AG09319 (cell line): ENCODE data around the gene CLPTM1L.

Experiments
- DNase-seq: peaks from one replicate; pipeline ENCODE4 v3.0.0-alpha.2; 2010; ENCODE audit warnings: low read depth; ENCODE audit errors: extremely low read depth
- CTCF ChIP-seq: IDR thresholded peaks from 2 replicates; pipeline ENCODE4 v1.5.1; 2011; ENCODE audit warnings: low read depth, mild to moderate bottlenecking, inconsistent platforms, low read length, moderate library complexity

CLPTM1L gene

GRCh38 chr5:1385395-1386273 lies 40.7 kb upstream of the CLPTM1L start:
- TF ChIP-seq CTCF, result no peak
- peak; percentile 7 for DNase-seq

GRCh38 chr5:1384521-1384920 lies 39.6 kb upstream of the CLPTM1L start:
- TF ChIP-seq CTCF, result no peak
- DNase-seq, result no peak

GRCh38 chr5:1383886-1384401 lies 39.0 kb upstream of the CLPTM1L start:
- no peak for TF ChIP-seq CTCF
- no peak for DNase-seq

- no peak for DNase-seq
- TF ChIP-seq CTCF, result no peak
Measured at GRCh38 chr5:1383344-1383743, 38.4 kb upstream of the CLPTM1L start.

- no peak for DNase-seq
Measured at GRCh38 chr5:1382248-1382700, 37.4 kb upstream of the CLPTM1L start.

GRCh38 chr5:1381370-1382247 lies 36.7 kb upstream of the CLPTM1L start:
- no peak for TF ChIP-seq CTCF
- no peak for DNase-seq

More at GRCh38 chr5:1382248-1382700, 37.4 kb upstream of the CLPTM1L start:
- TF ChIP-seq CTCF, result no peak
